D721Med (cell line): Measurements from ENCODE around the gene ZBED4.

Experiments used
- DNase-seq: peaks from one replicate; pipeline ENCODE4 v3.0.0; 2011; ENCODE audit warnings: low spot score; ENCODE audit not compliant: insufficient read length
- FAIRE-seq: peaks from 2 replicates; lab custom pipeline; 2011; peaks lifted over from hg19 to GRCh38; lab: Jason Lieb, UNC
- CTCF ChIP-seq: IDR thresholded peaks from 2 replicates; pipeline ENCODE4 v1.5.1; 2012; ENCODE audit warnings: mild to moderate bottlenecking, control low read depth; ENCODE audit not compliant: insufficient read depth; ENCODE audit errors: missing control alignments

ZBED4 gene

GRCh38 chr22:49824185-49824925 lies 29.3 kb upstream of the ZBED4 start:
- no peak for DNase-seq
- no peak for FAIRE-seq
- no peak for TF ChIP-seq CTCF

GRCh38 chr22:49824936-49825335 lies 28.7 kb upstream of the ZBED4 start:
- no peak for FAIRE-seq
- no peak for DNase-seq
- no peak for TF ChIP-seq CTCF

- no peak for DNase-seq
- FAIRE-seq, result no peak
- no peak for TF ChIP-seq CTCF
Measured at GRCh38 chr22:49825436-49825835, 28.2 kb upstream of the ZBED4 start.

GRCh38 chr22:49825944-49826602 lies 27.6 kb upstream of the ZBED4 start:
- TF ChIP-seq CTCF, result no peak
- FAIRE-seq (no peak), DNase-seq (no peak)

- TF ChIP-seq CTCF, result no peak
- no peak for DNase-seq
- no peak for FAIRE-seq
Measured at GRCh38 chr22:49826603-49827270, 26.9 kb upstream of the ZBED4 start.

GRCh38 chr22:49827271-49827852 lies 26.3 kb upstream of the ZBED4 start:
- DNase-seq (no peak), FAIRE-seq (no peak)
- no peak for TF ChIP-seq CTCF
